ENCODE results near the gene DNAAF8. TPM values are rescaled to one million over a fixed set of nuclear protein-coding genes. Genes with fewer than 3 reads are reported as not detected.

The DNAAF8 gene
- total RNA-seq, 1 experiment from 2014 or later = 1.2 TPM

DNA sequence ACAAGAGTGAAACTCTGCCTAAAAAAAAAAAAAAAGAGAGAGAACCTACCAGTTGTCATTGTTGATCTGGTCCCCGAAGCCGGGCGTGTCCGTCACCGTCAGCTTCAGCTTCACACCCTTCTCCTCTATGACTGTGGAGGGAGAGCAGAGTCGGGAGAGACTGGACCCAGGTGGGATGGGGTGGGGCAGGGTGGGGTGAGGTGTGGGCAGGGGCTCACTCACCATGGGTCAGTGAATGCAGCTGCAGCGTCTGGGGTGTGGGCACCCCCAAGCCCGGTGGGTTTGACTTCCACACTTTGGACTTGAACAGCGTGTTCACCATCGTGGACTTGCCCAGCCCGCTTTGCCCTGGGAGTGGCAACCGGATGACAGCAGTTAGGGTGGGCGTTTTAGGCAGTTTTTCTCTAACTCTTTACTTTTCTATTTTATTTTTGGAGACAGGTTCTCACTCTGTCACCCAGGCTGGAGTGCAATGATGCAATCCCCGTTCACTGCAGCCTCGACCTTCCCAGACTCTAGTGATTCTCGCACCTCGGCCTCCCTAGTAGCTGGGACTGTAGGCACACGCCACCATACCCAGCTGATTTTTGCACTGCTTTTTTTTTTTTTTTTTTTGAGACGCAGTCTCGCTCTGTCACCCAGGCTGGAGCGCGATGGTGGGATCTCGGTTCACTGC is 51.6 kb downstream of the DNAAF8 start:
- Histone ChIP-seq H3K27ac (ENCODE audit: low read length) (no peak overlapping the region), H3K4me1 (ENCODE audit: insufficient read depth, low read length) (no peaks in the 10 kb centered on the region), H3K9me2 (replicated peaks; ENCODE audit: low read length) (no peaks in the 10 kb centered on the region), H3K4me3 (ENCODE audit: low read length) (no peak overlapping the region), H3K27me3 (ENCODE audit: low read length) (no peaks in the 10 kb centered on the region), H3K36me3 (ENCODE audit: low read depth, low read length) (no peaks in the 10 kb centered on the region), H3K79me2 (ENCODE audit: low read length) (no peaks in the 10 kb centered on the region), H3K4me2 (ENCODE audit: low read length) (no peak overlapping the region), H3K9me3 (ENCODE audit: low read length) (no peaks in the 10 kb centered on the region), H2AFZ (ENCODE audit: low read length) (no peak overlapping the region), H4K20me1 (ENCODE audit: low read length) (no peaks in the 10 kb centered on the region), H3F3A (ENCODE audit: low read length, unreplicated experiment) (no peaks in the 10 kb centered on the region), H3K9ac (ENCODE audit: low read length) (no peak overlapping the region)
- CTCF ChIA-PET = no interaction called here
- no peak for DNase-seq
- POLR2A ChIA-PET (ENCODE audit: unreplicated experiment) = no interaction called here
- intact Hi-C loops (cut with micrococcal nuclease) = no loop called here
- TF ChIP-seq EZH2 (IDR thresholded peaks at IDR 0.05; ENCODE audit: low read length, unreplicated experiment) = no peak
- no peak for ATAC-seq
- no TSS peak for BruUV-seq (replicated peaks)

DNA sequence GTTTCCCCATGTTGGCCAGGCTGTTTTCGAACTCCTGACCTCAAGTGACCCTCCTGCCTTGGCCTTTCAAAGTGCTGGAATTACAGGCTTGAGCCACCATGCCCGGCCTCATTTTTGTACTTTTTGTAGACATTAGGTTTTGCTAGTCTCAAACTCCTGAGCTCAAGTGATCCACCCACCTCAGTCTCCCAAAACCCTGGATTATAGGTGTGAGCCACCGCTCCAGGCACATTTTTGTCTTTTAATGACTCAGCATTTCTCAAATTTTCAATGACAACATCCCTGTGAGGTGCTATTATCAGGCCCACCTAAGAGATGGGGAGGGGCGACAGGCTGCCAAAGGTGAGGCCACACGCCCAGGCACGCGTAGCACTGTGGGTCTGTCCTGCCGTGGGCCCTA is 52.7 kb downstream of the DNAAF8 start:
- intact Hi-C loops (cut with micrococcal nuclease) = no loop called here
- no peak for ATAC-seq
- Histone ChIP-seq H3F3A (ENCODE audit: low read length, unreplicated experiment) (no peaks in the 10 kb centered on the region), H2AFZ (ENCODE audit: low read length) (no peak overlapping the region), H4K20me1 (ENCODE audit: low read length) (no peaks in the 10 kb centered on the region), H3K79me2 (ENCODE audit: low read length) (no peaks in the 10 kb centered on the region), H3K9me3 (ENCODE audit: low read length) (no peaks in the 10 kb centered on the region), H3K9ac (ENCODE audit: low read length) (no peak overlapping the region), H3K4me3 (ENCODE audit: low read length) (no peak overlapping the region), H3K27me3 (ENCODE audit: low read length) (no peaks in the 10 kb centered on the region), H3K36me3 (ENCODE audit: low read depth, low read length) (no peaks in the 10 kb centered on the region), H3K9me2 (replicated peaks; ENCODE audit: low read length) (no peaks in the 10 kb centered on the region), H3K4me2 (ENCODE audit: low read length) (no peak overlapping the region), H3K4me1 (ENCODE audit: insufficient read depth, low read length) (no peaks in the 10 kb centered on the region), H3K27ac (ENCODE audit: low read length) (no peak overlapping the region)
- DNase-seq = no peak
- no TSS peak for BruUV-seq (replicated peaks)
- no peak for TF ChIP-seq EZH2 (IDR thresholded peaks at IDR 0.05; ENCODE audit: low read length, unreplicated experiment)
- TF ChIP-seq, protein P1, sequence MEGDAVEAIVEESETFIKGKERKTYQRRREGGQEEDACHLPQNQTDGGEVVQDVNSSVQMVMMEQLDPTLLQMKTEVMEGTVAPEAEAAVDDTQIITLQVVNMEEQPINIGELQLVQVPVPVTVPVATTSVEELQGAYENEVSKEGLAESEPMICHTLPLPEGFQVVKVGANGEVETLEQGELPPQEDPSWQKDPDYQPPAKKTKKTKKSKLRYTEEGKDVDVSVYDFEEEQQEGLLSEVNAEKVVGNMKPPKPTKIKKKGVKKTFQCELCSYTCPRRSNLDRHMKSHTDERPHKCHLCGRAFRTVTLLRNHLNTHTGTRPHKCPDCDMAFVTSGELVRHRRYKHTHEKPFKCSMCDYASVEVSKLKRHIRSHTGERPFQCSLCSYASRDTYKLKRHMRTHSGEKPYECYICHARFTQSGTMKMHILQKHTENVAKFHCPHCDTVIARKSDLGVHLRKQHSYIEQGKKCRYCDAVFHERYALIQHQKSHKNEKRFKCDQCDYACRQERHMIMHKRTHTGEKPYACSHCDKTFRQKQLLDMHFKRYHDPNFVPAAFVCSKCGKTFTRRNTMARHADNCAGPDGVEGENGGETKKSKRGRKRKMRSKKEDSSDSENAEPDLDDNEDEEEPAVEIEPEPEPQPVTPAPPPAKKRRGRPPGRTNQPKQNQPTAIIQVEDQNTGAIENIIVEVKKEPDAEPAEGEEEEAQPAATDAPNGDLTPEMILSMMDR (conservative IDR thresholded peaks at IDR 0.05; ENCODE audit: low read depth, low read length) = no peak
- TF ChIP-seq EZH2phosphoT487 (IDR thresholded peaks at IDR 0.05; ENCODE audit: borderline replicate concordance, low read length) = no peak
- ChIA-PET POLR2A (ENCODE audit: unreplicated experiment) (no interaction called here), CTCF (no interaction called here)

DNA sequence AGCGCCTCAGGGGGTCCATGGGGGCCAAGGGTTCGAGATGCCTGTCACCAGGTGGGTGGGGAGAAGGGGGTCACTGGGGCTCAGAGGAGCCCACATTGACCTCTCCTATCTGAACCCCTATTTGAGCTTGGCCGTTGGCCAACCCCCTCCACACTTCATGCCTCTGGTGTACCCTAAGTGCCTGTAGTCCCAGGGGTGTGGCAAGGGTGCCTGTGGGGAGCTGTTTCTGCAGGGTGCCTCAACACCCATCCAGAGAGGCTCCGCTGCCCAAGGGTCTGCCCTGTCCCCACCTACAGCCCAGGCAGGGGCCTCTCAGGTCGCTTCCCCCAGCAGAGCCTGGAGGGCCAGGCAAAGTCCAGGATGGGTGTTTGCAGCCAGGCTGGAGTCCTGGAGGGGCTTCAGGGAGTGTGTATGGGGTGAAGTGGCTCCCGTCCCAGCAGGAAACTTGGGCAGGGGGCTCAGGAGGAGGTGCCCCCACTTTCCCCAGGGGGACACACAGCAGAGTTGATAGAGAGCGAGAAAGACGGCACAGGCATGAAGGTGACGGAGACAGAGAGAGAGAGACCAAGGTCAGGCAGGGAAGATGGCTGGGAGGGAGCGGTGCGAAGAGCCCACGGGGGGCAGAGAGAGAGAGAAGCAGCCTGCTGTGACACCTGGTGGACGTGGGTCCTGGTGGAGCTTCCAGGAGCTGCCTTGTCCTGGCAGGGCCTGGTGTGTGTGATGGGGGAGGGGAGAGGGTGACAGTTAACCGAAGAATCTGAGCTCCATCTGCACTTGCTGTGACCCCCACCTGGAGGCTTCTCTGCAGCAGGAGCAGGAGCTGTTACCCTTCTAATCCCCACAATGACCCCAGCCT is 53.5 kb downstream of the DNAAF8 start, which contains the start of gene SEPTIN12:
Gene SEPTIN12, minus strand, starts transcription at position 719 of the 856 bp plus-strand sequence. Its CDS starts 700 bp downstream, at position 19.
- DNase-seq (no peak), ATAC-seq (no peak)
- POLR2A ChIA-PET (ENCODE audit: unreplicated experiment) = no interaction called here

More for the DNA sequence above, 53.5 kb downstream of the DNAAF8 start, which contains the start of gene SEPTIN12:
- H3K4me3 ChIP-seq (ENCODE audit: low read length) = no peak within 1 kb of the TSS
- H3F3A ChIP-seq (ENCODE audit: low read length, unreplicated experiment) = no peaks in the 10 kb centered on the region
- H3K4me1 ChIP-seq (ENCODE audit: insufficient read depth, low read length) = no peaks in the 10 kb centered on the region
- H3K79me2 ChIP-seq (ENCODE audit: low read length) = no peaks in the 10 kb centered on the region
- H4K20me1 ChIP-seq (ENCODE audit: low read length) = no peaks in the 10 kb centered on the region
- no peak within 1 kb of the TSS for H3K27ac ChIP-seq (ENCODE audit: low read length)
- no peaks in the 10 kb centered on the region for H3K9me2 ChIP-seq (replicated peaks; ENCODE audit: low read length)
- BruUV-seq (replicated peaks) = no TSS peak
- no peaks in the 10 kb centered on the region for H3K9me3 ChIP-seq (ENCODE audit: low read length)
- H3K36me3 ChIP-seq (ENCODE audit: low read depth, low read length) = no peaks in the 10 kb centered on the region
- no peak within 1 kb of the TSS for H3K4me2 ChIP-seq (ENCODE audit: low read length)
- H3K9ac ChIP-seq (ENCODE audit: low read length) = no peak within 1 kb of the TSS
- no peaks in the 10 kb centered on the region for H3K27me3 ChIP-seq (ENCODE audit: low read length)
- CTCF ChIA-PET = no interaction called here
- H2AFZ ChIP-seq (ENCODE audit: low read length) = no peak within 1 kb of the TSS
- intact Hi-C loops (cut with micrococcal nuclease) = no loop called here
- TF ChIP-seq EZH2phosphoT487 (IDR thresholded peaks at IDR 0.05; ENCODE audit: borderline replicate concordance, low read length) (no peak), EZH2 (IDR thresholded peaks at IDR 0.05; ENCODE audit: low read length, unreplicated experiment) (no peak)
- TF ChIP-seq, protein P1 (conservative IDR thresholded peaks at IDR 0.05; ENCODE audit: low read depth, low read length) = no peak
